K562 (cell line): ENCODE results near the gene TEPSIN.

Experiments
- BRCA1 ChIP-seq, 2 experiments: fragments of 450-650 bp in 1 of 2; sonication (generic) in 1 of 2; formaldehyde crosslinking in 1 of 2; IDR thresholded peaks; 2 replicates each; pipeline versions ENCODE4 v1.5.0 to v1.6.1; 2017 to 2020; ENCODE audit warnings: mild to moderate bottlenecking in 1 of 2, missing genetic modification reagents in 1 of 2
- EP300 ChIP-seq: IDR thresholded peaks from 2 replicates; pipeline ENCODE4 v1.6.1; 2012; ENCODE audit warnings: low read length, improper control_type of control experiment
- JUNB ChIP-seq: fragments of 450-650 bp; formaldehyde crosslinking; conservative IDR thresholded peaks from 2 replicates; pipeline ENCODE4 v1.4.0; 2020; ENCODE audit warnings: mild to moderate bottlenecking
- JUND ChIP-seq, 2 experiments: IDR thresholded peaks; 2 replicates in 1 of 2; 3 replicates in 1 of 2; pipeline ENCODE4 v1.6.1; 2011; ENCODE audit warnings: borderline replicate concordance in 2 of 2, low read depth in 2 of 2, low read length in 2 of 2, improper control_type of control experiment in 1 of 2, missing biosample characterization in 1 of 2, missing genetic modification characterization in 1 of 2, missing genetic modification reagents in 1 of 2
- POLR2AphosphoS5 ChIP-seq: IDR thresholded peaks from 2 replicates; pipeline ENCODE4 v1.6.1; 2011; ENCODE audit warnings: mild to moderate bottlenecking, low read depth, low read length, moderate library complexity; ENCODE audit not compliant: control insufficient read depth, insufficient read depth
- SIX5 ChIP-seq, 2 experiments: IDR thresholded peaks; 2 replicates each; pipeline ENCODE4 v1.6.1; 2011; ENCODE audit warnings: low read length in 2 of 2, borderline replicate concordance in 1 of 2, low read depth in 1 of 2, mild to moderate bottlenecking in 1 of 2, moderate library complexity in 1 of 2; ENCODE audit not compliant: insufficient read depth in 1 of 2
- TEAD1 ChIP-seq, 2 experiments: fragments of 450-650 bp in 1 of 2; sonication (generic) in 1 of 2; formaldehyde crosslinking; IDR thresholded peaks; 2 replicates each; pipeline versions ENCODE4 v1.4.0 to v1.8.0; 2020 to 2022; ENCODE audit warnings: mild to moderate bottlenecking in 2 of 2, missing genetic modification reagents in 1 of 2
- YY1 ChIP-seq, 3 experiments: IDR thresholded peaks; 2 replicates each; pipeline ENCODE4 v1.6.1; 2011; ENCODE audit warnings: low read length in 2 of 3, mild to moderate bottlenecking in 2 of 3, moderate library complexity in 2 of 3, borderline replicate concordance in 1 of 3, control low read depth in 1 of 3, low read depth in 1 of 3; ENCODE audit not compliant: insufficient read depth in 3 of 3, insufficient replicate concordance in 2 of 3, control insufficient read depth in 1 of 3, insufficient read length in 1 of 3; ENCODE audit errors: extremely low read depth in 1 of 3
- ZNF121 ChIP-seq: sonication (generic); formaldehyde crosslinking; conservative IDR thresholded peaks from 2 replicates; pipeline ENCODE4 v1.8.0; 2022; ENCODE audit warnings: missing genetic modification reagents
- TF ChIP-seq, protein P1 (sequence below), 3 experiments: IDR thresholded peaks in 2 of 3; conservative IDR thresholded peaks in 1 of 3; 2 replicates each; pipeline ENCODE4 v1.5.1; 2011 to 2012; ENCODE audit warnings: low read length in 3 of 3, mild to moderate bottlenecking in 3 of 3, control low read depth in 2 of 3, improper control_type of control experiment in 1 of 3, inconsistent platforms in 1 of 3, low read depth in 1 of 3, mixed read lengths in 1 of 3, moderate library complexity in 1 of 3; ENCODE audit not compliant: insufficient read depth in 2 of 3
- TF ChIP-seq, protein P2 (sequence below), 2 experiments: fragments of 450-650 bp in 1 of 2; sonication (generic) in 1 of 2; formaldehyde crosslinking; conservative IDR thresholded peaks; 2 replicates each; pipeline versions ENCODE4 v1.4.0 to v1.8.1; 2020 to 2022; ENCODE audit warnings: mild to moderate bottlenecking in 1 of 2, missing genetic modification reagents in 1 of 2
- TF ChIP-seq, protein P3 (sequence below): fragments of 250-450 bp; sonication (Bioruptor Pico); IDR thresholded peaks from 2 replicates; pipeline ENCODE4 v1.9.0; 2021; ENCODE audit warnings: mild to moderate bottlenecking

GRCh38 chr17:81218459-81218858 is 20.4 kb downstream of the TEPSIN start:
- TF ChIP-seq JUNB (CRISPR knock-in tag) (no peak), POLR2AphosphoS5 (no peak), YY1 (IDR thresholded peaks at IDR 0.05; ENCODE audit: borderline replicate concordance in 1 of 3, control insufficient read depth in 1 of 3, extremely low read depth in 1 of 3, insufficient read depth in 3 of 3, insufficient read length in 1 of 3, insufficient replicate concordance in 2 of 3, low read depth in 1 of 3, low read length in 2 of 3) (no peak), JUND (IDR thresholded peaks at IDR 0.05; ENCODE audit: borderline replicate concordance, low read depth, low read length) (no peak), JUND (tag; IDR thresholded peaks at IDR 0.05; ENCODE audit: borderline replicate concordance, low read depth, low read length) (no peak), EP300 (no peak), BRCA1 (IDR thresholded peaks at IDR 0.05) (no peak), BRCA1 (CRISPR knock-in tag; IDR thresholded peaks at IDR 0.05) (no peak), ZNF121 (CRISPR knock-in tag) (no peak), TEAD1 (CRISPR knock-in tag; IDR thresholded peaks at IDR 0.05) (no peak), SIX5 (IDR thresholded peaks at IDR 0.05; ENCODE audit: borderline replicate concordance in 1 of 2, insufficient read depth in 1 of 2, low read depth in 1 of 2, low read length in 2 of 2) (no peak)
- TF ChIP-seq, protein P1, sequence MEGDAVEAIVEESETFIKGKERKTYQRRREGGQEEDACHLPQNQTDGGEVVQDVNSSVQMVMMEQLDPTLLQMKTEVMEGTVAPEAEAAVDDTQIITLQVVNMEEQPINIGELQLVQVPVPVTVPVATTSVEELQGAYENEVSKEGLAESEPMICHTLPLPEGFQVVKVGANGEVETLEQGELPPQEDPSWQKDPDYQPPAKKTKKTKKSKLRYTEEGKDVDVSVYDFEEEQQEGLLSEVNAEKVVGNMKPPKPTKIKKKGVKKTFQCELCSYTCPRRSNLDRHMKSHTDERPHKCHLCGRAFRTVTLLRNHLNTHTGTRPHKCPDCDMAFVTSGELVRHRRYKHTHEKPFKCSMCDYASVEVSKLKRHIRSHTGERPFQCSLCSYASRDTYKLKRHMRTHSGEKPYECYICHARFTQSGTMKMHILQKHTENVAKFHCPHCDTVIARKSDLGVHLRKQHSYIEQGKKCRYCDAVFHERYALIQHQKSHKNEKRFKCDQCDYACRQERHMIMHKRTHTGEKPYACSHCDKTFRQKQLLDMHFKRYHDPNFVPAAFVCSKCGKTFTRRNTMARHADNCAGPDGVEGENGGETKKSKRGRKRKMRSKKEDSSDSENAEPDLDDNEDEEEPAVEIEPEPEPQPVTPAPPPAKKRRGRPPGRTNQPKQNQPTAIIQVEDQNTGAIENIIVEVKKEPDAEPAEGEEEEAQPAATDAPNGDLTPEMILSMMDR (IDR thresholded peaks at IDR 0.05 in 2 of 3, conservative IDR thresholded peaks at IDR 0.05 in 1 of 3; ENCODE audit: insufficient read depth in 2 of 3, low read depth in 1 of 3, low read length in 3 of 3), result no peak
- TF ChIP-seq, protein P2, sequence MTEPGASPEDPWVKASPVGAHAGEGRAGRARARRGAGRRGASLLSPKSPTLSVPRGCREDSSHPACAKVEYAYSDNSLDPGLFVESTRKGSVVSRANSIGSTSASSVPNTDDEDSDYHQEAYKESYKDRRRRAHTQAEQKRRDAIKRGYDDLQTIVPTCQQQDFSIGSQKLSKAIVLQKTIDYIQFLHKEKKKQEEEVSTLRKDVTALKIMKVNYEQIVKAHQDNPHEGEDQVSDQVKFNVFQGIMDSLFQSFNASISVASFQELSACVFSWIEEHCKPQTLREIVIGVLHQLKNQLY (CRISPR knock-in tag; conservative IDR thresholded peaks at IDR 0.05), result no peak
- TF ChIP-seq, protein P3, sequence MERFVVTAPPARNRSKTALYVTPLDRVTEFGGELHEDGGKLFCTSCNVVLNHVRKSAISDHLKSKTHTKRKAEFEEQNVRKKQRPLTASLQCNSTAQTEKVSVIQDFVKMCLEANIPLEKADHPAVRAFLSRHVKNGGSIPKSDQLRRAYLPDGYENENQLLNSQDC (CRISPR knock-in tag), result no peak
